GM18520 (cell line): ENCODE data around the gene GORASP2.
A peak's percentile ranks its signal among the peaks of the same experiment; 100 is the strongest.

Experiments
- ATAC-seq: cut with Tn5 transposase; IDR thresholded peaks from one replicate; pipeline ENCODE4 v1.9.1; 2021; ENCODE audit not compliant: unreplicated experiment

Gene GORASP2

GRCh38 chr2:170963386-170963785, 34.3 kb downstream of the GORASP2 start:
- no peak for ATAC-seq

- ATAC-seq: no peak
Measured at GRCh38 chr2:170965446-170966225, 36.6 kb downstream of the GORASP2 start.

- no peak for ATAC-seq
Measured at GRCh38 chr2:170966648-170967396, 37.8 kb downstream of the GORASP2 start.

GRCh38 chr2:170967553-170967952, 38.5 kb downstream of the GORASP2 start:
- ATAC-seq: no peak

- ATAC-seq: no peak
Measured at GRCh38 chr2:170968205-170969003, 39.4 kb downstream of the GORASP2 start.

GRCh38 chr2:170969030-170969429, 40.0 kb downstream of the GORASP2 start:
- ATAC-seq: no peak

- ATAC-seq: no peak
Measured at GRCh38 chr2:170969872-170970496, 40.9 kb downstream of the GORASP2 start.

GRCh38 chr2:170971071-170971470, 42.0 kb downstream of the GORASP2 start:
- ATAC-seq: no peak

- no peak for ATAC-seq
Measured at GRCh38 chr2:170972296-170973224, 43.5 kb downstream of the GORASP2 start.

GRCh38 chr2:170973225-170973491, 44.1 kb downstream of the GORASP2 start:
- no peak for ATAC-seq

GRCh38 chr2:170973492-170974303, 44.6 kb downstream of the GORASP2 start:
- ATAC-seq: peak; percentile 92

- ATAC-seq: no peak
Measured at GRCh38 chr2:170974304-170974993, 45.4 kb downstream of the GORASP2 start.

GRCh38 chr2:170975127-170975942, 46.3 kb downstream of the GORASP2 start:
- ATAC-seq: no peak

- ATAC-seq: no peak
Measured at GRCh38 chr2:170975943-170976270, 46.9 kb downstream of the GORASP2 start.

- ATAC-seq: no peak
Measured at GRCh38 chr2:170984079-170984478, 55.0 kb downstream of the GORASP2 start.

- no peak for ATAC-seq
Measured at GRCh38 chr2:170985407-170985806, 56.4 kb downstream of the GORASP2 start.

GRCh38 chr2:170986566-170987258, 57.7 kb downstream of the GORASP2 start:
- no peak for ATAC-seq
